Retina (tissue), 1 donor: ENCODE data around the gene ZBED1.
"Not testable (repeated sequence)": the region's sequence is repeated elsewhere in the genome, so short reads cannot be mapped to it uniquely, and the experiment has no call there.

Experiments
- DNase-seq: peaks from one replicate; pipeline ENCODE4 v3.0.0-alpha.2; 2016

The ZBED1 gene

GRCh38 chrX:2500803-2501558 lies at the start of gene ZBED1, which contains the start of gene DHRSX:
ZBED1 (minus strand) TSS chrX:2500976; CDS start chrX:2490719, 10,257 bp downstream.
DHRSX (minus strand) TSS chrX:2500976; CDS start chrX:2500925, 51 bp downstream.
- no peak for DNase-seq

DNA sequence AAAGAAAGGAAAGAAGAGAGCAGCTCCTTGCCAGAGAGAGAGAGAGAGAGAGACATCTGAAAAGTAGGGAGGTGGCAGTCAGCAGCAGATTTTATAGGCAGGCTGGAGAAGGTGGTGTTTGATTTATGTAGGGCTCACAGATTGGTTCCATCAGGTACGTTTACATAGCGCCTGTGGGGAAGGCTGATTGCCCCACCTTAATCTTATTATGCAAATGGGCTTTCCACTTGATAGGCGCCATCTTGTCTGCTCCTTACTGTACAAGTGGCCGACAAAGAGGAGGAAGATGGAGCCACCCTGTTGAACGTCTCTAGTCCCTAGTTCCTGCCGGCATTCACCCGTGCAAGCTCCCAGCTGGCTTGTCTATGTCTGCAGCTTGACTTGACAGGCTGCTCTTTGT lies 49.1 kb upstream of the ZBED1 start:
- DNase-seq, result no peak

DNA sequence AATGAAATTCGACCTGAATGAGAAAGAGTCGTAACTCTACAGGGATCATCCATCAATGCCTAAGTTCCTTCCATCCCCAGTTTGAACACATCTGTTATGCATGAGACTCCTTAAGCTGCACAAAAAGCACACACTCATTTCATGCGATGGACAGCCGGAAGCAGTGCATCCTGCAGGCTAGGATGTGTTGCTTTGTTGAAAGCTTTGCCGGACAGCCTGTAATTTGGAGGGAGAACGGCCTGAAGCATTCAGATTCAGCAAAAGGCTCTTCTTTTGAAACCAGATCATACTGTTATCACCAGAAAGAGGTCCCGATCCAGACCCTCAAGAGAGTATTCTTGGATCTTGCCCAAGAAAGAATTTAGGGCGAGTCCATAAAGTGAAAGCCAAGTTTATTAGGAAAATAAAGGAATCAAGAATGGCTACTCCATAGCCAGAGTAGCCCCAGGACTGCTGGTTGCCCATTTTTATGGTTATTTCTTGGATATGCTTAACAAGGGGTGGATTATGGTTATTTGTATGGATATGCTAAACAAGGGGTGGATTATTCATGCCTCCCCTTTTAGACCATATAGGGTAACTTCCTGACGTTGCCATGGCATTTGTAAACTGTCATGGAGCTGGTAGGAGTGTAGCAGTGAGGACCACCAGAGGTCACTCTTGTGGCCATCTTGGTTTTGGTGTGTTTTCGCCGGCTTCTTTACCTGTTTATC lies 48.1 kb upstream of the ZBED1 start:
- DNase-seq, result no peak

DNA sequence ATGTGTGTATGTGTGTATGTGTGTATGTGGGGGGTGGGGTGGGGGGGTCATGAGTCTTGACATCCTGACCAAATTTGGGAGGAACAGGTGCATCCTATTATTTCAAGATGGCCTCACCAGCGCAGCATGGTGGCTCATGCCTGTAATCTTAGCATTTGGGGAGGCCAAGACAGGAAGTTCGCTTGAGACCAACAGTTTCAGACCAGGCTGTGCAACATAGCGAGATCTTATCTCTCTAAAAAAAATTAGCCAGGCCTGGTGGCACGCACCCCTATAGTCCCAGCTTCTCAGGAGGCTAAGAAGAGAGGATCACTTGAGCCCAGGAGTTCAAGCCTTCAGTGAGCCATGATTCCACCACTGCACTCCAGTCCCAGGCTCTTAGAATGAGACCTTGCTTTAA lies 47.0 kb upstream of the ZBED1 start:
- DNase-seq, result no peak

GRCh38 chrX:2546496-2546895 lies 45.7 kb upstream of the ZBED1 start:
- no peak for DNase-seq

DNA sequence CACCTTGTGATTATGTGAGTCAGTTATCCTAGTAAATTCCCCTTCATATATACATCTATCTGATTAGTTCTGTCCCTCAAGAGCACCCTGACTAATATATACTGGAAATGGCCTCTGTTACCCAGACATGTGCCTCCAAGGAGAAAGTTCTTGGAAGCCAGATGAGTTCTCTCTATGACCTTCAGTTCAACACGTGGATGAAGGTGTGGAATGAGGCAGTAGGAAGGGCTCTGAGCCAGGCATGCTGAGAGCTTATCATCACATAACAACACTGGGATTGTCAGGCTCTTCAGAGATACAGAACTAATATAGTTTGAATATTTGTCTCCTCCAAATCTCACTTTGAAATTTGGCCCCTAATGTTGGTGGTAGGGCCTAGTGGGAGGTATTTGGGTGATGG lies 44.4 kb upstream of the ZBED1 start:
- DNase-seq, result no peak

DNA sequence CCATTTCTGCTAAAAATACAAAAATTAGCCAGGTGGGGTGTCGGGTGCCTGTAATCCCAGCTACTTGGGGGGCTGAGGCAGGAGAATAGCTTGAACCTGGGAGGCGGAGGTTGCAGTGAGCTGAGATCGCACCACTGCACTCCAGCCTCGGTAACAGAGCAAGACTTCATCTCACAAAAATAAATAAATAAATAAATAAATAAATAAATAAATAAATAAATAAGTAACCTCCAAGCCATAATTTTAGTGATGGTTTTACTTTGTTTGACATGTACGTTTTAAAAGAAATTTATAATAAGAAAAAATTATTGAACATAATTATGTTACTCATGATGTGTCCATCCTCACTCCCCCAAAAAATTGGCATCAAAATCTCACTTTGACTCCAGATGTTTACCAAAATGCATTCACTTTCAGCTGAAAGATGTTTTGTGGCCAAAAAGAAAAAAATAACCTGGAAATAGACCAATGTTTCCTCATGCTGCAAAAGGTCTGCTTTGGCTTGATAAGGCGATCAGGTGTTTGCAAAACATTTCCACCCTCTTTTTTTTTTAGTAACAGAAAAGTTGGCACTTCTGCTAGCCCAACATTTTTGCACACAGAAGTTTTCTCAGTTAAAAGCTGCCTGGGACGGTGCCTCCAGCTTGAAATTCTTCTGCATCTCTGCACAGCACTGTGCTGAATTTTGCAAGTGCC lies 42.2 kb upstream of the ZBED1 start:
- DNase-seq, result no peak

- no peak for DNase-seq
Measured at GRCh38 chrX:2541603-2542002, 40.8 kb upstream of the ZBED1 start.

DNA sequence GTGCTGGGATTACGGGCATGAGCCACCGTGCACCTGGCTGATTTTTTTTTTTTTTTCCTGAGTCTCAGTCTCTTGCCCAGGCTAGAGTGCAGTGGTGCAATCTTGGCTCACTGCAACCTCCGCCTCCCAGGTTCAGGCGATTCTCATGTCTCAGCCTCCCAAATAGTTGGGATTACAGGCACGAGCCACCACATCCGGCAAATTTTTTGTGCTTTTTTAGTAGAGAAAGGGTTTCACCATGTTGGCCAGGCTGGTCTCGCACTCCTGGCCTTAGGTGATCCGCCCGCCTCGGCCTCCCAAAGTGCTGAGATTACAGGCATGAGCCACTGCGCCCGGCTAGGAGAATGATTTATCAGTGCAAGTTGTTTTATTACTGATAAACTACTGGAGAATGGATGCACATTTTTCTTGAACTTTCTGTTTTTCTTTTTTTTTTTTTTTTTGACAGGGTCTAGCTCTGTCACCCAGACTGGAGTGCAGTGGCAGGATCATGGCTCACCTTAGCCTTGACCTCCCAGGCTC lies 39.7 kb upstream of the ZBED1 start:
- DNase-seq, result no peak

DNA sequence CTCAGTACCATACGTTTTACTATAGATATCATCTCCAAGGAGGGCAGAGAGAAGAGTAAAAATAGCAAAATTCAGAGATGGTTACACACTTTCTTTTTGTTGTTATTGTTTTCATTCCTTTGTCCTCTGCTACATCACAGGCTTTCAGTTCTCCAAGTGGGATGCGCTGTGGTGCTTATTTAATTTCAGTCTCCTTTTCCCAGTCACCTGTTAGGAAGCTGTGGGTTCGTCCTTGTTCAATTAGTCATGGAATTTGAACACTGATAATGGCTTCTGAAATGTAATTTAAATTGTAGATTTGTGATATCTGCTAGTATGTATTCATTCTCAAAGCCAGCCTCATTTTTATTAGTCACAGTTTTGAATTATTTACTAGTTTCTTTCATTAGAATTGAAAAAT lies 38.8 kb upstream of the ZBED1 start:
- DNase-seq, result no peak

GRCh38 chrX:2538031-2538757 lies 37.4 kb upstream of the ZBED1 start:
- DNase-seq, result peak; percentile 46

- no peak for DNase-seq
Measured at GRCh38 chrX:2536974-2537373, 36.2 kb upstream of the ZBED1 start.

- no peak for DNase-seq
Measured at GRCh38 chrX:2536141-2536540, 35.4 kb upstream of the ZBED1 start.

- not testable (repeated sequence) for DNase-seq
Measured at GRCh38 chrX:2534261-2535021, 33.7 kb upstream of the ZBED1 start.

GRCh38 chrX:2533424-2533823 lies 32.6 kb upstream of the ZBED1 start:
- no peak for DNase-seq

DNA sequence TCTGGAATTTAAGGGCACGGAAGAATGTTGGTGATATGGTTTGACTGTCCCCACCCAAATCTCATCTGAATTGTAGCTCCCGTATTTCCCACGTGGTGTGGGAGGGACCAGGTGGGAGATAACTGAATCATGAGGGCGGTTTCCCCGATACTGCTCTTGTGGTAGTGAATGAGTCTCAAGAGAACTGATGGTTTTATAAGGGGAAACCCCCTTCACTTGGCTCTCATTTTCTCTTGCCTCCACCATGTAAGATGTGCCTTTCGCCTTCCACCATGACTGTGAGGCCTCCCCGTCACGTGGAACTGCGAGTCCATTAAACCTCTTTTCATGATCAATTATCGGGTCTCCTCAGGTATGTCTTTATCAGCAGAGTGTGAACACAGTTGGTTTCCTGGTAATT lies 25.6 kb upstream of the ZBED1 start:
- DNase-seq, result no peak

DNA sequence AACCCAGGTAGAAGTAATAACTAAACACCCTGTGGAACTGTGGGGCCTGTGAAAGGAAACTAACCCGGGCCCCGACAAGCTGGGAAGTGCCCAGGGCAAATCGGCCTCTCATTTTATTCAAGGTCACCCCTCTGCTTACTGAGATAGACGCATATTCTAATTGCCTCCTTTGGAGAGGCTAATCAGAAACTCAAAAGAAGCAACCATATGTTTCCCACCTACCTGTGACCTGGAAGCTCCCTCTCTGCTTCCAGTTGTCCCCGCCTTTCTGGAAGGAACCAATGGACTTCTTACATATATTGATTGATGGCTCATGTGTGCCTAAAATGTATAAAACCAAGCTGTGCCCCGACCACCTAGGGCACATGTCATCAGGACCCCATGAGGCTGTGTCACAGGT lies 23.1 kb upstream of the ZBED1 start:
- DNase-seq, result no peak

DNA sequence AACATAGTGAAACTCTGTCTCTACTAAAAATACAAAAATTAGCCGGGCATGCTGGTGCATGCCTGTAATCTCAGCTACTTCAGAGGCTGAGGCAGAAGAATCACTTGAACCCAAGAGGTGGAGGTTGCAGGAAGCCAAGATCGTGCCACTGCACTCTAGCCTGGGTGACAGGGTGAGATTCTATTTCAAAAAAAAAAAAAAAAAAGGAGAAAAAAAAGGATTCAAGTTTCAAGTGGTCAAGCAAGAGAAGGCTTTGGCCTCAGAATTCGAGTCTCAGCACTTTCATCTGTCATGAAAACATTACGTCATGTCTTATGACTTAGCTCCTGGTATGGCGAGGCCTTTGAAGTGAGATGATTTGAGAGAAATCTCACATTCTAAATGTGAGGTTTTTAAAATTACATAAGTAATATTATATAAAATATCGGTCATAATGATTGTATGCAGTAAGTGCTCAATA lies 21.2 kb upstream of the ZBED1 start:
- DNase-seq, result no peak

DNA sequence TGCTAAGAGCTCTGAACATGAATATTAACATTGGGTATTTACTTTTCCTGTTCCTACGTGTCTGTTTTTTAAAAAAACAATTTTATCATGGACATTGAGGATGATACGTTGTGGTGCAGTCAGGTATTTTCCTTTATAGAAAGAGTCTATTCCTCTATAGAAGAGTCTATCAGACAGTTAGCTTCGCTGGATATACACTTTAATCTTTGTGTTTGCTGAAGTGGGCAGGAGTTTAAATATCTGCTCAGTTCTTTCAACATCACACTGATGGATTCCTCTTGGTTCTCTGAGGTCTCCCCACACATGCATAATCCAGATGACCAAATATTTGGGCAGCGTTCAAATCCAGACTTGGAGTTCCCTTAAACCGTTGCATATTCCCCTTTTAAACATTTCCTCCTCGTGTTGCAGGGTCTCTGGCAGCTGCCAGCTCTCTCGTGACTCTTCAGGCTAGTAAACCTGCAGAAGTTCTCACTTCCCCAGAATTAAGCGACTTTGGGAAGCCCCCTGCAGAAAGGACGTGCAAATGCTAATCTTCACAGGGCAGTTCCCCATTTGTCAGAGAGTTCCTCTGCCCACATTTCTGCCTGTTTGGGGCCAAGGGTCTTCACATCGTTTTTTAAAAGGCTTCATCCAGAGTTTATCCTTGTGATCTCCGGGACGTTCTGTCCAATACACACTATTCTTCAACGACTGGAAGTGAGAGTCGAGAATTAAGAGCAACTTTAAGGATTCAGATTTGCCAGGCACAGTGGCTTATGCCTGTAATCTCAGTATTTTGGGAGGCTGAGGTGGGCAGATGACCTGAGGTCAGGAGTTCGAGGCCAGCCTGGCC lies 20.5 kb upstream of the ZBED1 start:
- no peak for DNase-seq

GRCh38 chrX:2520539-2520938 lies 19.8 kb upstream of the ZBED1 start:
- no peak for DNase-seq

- not testable (repeated sequence) for DNase-seq
Measured at GRCh38 chrX:2519638-2520037, 18.9 kb upstream of the ZBED1 start.
